Stimulated activated CD8-positive, alpha-beta memory T cell treated with anti-CD3 and anti-CD28 coated beads, Interleukin-12 subunit alpha, Interleukin-12 subunit beta, amount 100 ng/mL, for 24 hours (primary cell): ENCODE results near the gene SNRNP200.
"Not testable (repeated sequence)": the region's sequence is repeated elsewhere in the genome, so short reads cannot be mapped to it uniquely, and the experiment has no call there.

ENCODE experiments used
- DNase-seq: peaks from one replicate; pipeline ENCODE4 v3.0.0-alpha.2; 2020; ENCODE audit errors: extremely low read depth

SNRNP200 gene

DNA sequence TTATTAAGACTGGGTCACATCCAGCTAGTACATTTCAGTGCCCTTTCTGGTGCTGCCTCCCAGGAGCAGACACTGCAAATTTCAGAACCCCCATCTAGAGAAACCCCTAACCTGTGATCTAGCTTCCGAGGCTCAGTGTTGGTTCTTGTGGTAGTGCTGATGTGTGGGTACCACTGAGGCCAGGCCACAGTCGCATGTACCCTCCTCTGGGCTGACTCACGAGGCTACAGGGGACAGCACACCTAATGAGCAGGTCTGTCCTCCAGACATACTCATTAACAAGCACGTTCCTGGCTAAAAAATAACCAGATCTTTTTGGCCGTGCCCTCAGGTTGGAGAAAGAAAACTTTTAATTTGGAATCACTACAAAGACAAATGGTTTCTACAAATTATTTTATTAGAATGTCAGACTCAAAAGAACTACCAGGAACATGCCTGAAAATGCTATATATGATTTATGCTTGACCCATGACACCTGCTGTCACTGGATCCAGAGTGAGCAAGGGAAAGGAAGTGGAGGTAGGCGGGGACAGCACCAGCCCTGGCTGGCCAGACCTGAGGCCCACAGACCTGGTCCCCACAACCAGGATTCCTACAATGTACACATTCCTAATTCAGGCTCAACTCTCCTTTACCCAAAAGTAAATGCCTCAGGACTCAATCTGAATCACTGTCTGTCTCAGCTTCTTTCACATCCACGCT lies 30.8 kb downstream of the SNRNP200 start:
- DNase-seq = no peak

DNA sequence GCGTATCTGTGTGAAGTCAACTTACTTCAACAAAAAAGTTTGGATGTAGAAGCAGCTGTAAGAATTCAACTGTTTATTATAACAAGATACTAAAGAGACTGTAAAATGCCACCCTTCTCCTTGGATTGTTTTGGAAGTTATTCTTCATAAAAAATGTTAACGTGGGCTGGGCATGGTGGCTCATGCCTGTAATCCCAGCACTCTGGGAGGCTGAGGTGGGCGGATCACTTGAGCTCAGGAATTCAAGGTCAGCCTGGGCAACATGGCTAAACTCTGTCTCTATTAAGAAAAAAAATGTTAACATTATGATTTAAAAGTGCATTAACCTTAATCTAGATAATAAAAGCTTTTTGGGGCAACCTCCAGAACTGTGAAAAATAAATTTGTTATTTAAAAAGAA lies 31.6 kb downstream of the SNRNP200 start:
- DNase-seq = no peak

DNA sequence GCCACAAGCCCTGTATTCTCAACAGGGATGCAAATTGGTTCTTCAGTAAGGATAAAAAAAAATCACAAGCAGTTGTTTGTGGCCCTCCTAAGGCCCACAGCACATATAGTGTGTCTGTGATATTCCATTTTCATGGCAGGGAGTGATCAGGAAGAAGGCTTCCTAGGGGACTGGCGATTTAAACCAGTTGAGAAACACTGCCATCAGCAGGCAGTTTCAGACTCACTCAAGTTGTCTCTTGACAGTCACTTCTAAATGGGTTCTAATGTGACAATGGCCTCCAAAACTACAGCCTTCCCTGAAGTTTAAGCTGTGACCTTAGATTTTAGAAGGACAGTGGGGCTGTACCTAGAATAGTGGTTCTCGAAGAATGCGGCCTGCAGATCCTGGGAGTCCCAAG lies 33.4 kb downstream of the SNRNP200 start:
- DNase-seq = no peak

DNA sequence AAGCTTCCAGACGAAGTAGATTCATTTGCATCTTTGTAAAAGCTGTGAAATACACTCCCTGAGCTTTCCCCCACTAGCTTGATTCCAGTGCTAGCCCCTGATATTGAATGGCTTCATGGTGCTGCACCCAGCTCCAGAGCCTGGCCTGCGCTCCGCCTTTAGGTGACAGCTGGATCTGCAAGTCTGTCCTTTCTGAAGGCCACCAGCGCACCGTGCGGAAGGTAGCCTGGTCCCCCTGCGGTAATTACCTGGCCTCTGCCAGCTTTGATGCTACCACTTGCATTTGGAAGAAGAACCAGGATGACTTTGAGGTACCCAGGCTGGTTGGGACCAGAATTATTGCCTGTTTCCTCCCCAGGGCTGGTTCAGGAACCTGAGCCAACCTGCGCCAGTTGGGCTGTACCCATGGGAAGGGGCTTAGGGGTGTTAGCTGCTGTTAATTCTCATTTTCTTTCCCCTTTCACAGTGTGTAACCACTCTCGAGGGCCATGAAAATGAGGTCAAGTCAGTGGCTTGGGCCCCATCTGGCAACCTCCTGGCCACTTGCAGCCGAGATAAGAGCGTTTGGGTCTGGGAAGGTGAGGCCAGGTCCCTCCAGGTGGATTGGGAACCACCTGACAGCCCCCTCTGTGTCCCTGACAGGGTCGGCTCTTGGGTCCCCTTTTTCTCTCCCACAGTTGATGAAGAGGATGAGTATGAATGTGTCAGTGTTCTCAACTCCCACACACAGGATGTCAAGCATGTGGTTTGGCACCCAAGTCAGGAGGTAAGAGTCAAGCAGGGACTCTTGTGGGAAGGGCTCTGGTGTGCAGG lies 38.0 kb downstream of the SNRNP200 start:
- DNase-seq = peak; percentile 27

DNA sequence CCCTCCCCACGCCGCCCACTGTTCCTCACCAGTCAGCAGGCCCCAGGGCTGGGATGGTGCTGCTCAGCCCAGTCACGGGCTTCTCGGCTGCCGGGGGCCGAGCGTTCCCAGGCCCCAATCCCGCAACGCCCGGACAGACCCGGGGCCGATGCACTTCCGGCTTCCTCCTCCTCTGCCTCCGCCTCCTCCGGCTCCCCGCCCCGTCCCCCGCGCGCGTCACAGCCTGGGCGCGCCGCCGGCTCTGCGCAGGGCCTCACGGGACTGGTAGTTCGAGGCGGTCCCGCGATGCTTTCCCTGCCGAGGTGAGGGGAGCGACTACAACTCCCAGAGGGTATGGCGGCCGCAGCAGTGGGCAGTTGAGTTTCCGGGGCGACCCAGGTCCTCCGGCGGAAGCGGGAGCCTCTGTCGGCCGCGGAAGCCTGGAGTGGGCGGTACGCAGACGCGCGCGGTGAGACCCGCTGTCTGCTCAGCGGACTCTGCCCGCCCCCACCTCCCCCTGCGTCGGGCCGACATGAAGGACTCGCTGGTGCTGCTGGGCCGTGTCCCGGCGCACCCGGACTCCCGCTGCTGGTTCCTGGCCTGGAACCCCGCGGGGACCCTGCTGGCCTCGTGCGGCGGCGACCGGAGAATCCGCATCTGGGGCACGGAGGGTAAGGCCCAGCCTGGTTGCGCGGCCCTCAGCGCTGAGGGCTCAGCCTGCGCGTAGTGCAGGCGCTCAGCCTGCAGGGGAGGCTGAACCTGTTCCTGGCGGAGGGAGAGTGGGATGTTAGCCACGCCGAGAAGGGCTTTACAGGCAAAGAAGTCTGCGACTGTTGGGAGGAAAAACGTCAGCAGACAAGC lies 39.3 kb downstream of the SNRNP200 start, which contains the start of the genes CIAO1 and TMEM127:
Gene CIAO1 (plus strand): TSS at position 386 of the 840 bp plus-strand sequence. CDS start 126 bp downstream, at position 512.
Gene TMEM127 (minus strand): TSS at position 158 of the 840 bp plus-strand sequence. CDS start 616 bp downstream, outside the sequence.
- DNase-seq = peak; percentile 97

DNA sequence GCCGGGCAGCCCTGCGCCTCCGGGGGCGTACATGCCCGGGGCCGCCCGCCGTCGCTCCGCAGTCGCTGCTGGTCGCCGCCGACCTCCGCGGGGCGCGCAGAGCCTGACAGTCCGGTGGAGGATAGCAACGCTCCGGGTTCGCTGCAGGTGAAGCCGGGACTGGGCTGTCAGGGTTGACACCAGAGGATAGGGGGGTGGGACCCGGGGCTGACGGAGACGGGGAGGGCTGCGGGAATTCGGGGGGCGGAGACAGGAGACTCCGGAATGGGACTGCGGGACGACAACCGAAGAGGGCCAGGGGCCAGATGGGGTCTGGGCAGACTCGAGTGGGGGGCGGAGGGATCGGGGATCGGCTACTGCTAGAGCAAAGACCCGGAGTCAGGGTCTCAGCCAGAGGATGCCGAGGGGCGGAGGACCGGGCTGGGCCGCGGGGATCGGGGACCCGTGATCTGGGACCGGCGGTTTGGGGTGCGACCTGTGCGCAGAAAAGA lies 40.0 kb downstream of the SNRNP200 start:
- no peak for DNase-seq

DNA sequence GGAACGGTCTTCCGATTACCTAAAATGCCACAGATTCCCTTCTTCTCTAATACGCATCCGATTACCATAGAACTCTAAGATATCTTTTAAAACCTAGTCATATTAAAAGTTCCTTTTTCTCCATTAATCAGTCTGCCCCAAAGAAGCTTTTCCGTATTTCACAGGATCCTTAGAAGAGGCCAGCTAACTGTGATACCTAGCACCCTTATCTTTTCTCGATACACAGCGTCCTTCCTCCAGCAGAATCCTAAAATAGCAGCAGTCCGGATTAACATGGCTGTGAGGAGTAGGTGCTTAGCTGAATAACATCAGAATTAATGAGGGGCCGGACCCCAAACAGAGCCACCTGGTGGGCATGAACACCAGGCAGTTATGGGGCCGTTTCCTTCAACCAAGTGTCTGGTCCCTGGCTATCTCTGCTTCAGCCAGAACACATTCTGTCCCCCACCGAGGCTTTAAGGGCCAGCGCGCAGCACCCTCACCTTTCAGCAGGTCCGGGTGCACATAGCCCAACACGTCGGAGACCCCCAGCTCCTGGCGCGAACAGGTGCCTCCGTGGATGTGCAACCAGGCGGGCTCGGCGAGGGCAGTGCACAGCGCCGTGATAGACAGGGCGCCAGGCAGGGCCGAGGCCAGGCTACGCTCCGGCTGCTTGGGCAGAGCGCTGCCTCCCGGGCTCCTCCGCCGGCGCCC lies 40.5 kb downstream of the SNRNP200 start:
- DNase-seq = no peak

DNA sequence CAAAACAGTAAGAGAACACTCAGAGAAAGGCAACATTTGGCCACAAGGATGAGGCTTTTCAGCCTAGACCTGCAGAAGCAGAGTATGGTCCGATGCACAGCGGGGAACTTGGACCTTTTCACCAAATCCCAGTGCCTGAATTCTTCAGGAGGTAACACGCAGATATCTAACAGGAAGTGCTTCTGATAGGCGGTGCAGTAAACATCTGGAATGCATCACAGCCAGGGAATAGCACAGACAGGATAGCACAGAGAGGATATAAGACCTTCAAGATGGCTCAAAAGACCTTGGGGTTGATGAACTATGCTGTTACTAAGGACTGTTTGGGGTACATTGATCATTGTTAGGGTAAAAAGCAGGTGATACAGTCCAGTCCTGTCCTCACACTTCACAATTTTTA lies 41.3 kb downstream of the SNRNP200 start:
- DNase-seq = no peak

DNA sequence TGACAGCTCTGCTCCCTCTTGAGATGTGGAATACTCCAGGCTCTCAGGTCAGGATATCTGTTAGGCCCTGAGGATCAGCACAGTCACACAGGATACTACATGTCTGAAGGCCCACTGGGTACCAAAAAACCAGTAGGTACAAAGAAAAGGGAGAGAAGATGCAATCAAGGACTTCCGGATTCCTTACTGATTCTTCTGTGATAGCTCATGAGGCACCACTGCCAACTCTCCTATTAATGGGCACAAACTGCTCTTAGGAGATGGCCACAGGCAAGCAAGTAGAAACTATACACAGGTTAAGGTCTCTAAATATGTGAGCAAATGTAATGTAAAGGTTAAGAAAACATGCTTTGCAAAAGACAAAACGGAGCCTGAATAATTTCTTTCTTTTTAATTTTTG lies 43.0 kb downstream of the SNRNP200 start:
- no peak for DNase-seq

DNA sequence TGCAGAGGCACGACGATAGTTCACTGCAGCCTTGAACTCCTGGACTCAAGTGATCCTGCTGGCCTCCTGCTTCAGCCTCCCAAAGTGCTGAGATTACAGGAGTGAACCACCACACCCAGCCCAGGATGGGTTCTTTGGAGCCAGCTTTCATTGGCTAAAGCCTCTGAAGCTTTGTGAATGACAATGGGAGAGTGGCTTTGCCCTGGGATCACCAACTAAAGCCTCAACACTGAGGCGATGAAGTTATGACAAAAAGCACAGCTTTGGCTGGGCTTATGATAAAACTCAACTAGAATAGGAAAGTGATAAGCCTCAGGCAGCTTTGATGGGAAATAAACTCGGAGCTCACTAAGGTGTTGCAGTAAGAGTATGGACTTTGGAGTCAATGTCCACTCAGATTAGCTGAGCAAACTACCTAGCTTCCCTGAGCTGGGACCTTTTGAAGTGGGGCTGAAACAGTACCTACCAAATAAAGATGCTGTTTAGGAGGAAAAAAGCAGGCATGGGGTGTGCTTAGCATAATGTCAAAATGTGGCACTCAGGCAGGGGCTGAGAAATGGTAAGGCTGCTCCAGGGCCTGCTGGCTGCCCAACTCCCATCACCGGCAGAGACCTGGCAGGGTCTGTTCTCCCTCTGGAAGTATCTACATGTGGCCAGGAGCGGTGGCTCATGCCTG lies 43.9 kb downstream of the SNRNP200 start:
- DNase-seq = no peak

DNA sequence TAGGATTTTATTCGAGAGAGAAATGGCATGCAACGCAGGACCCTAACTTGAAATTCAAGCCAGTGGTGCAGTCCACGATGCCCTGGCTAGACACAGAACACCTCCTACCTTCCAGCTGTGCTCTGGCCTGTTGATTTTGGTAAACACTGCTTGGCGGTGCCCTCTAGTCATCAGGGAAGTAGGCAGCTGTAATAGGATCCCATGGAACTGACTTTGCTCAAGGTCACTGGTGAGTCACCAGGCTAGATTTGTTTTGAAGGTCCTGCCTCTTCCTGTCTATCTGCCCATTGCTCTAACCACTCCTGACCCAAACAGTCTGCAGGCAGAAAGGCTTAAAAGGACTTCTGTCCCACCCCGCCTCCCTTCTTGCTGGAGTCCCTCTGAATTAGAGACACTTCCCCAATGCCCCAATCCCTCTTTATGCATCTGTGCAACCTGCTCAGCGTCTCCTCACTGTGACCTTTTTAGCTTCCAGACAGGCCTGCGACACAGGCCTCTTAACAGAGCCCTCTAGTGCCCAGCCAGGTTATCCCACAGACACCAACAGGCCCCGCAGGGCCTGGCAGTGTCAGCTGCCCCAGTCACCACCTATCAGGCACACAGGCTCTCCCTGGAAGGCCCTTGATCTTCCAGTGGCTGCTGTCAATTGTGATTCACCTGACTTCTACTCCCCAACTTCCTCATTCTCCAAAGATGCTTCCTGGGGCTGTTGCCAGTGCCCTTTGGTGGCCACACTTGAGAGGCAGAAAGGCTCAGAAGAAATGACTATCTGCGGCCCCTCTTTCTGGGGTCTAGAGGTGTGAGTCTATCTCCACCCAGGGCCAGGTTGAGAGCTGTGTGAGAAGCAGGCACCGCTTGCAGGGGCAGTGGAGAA lies 44.7 kb downstream of the SNRNP200 start:
- no peak for DNase-seq

DNA sequence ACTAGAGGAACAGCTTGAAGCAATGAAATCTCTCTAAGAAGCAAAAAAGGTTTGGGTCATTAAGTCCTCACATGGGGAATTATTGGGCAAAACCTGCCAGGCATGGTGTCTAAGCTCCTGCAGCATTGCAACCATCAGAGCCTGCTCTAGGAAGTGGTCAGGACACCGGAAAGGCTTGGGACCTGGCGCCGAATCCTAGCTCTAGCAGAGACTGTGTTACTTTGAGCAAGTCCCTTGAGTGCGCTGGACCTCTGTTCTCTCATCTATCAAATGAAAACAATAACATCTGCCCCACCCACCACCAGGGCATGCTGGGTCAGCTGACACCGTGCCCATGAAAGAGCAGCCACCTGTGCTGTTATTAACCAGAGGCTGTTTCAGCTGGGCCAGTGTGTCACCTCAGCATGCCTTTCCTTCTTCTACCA lies 45.8 kb downstream of the SNRNP200 start:
- no peak for DNase-seq

DNA sequence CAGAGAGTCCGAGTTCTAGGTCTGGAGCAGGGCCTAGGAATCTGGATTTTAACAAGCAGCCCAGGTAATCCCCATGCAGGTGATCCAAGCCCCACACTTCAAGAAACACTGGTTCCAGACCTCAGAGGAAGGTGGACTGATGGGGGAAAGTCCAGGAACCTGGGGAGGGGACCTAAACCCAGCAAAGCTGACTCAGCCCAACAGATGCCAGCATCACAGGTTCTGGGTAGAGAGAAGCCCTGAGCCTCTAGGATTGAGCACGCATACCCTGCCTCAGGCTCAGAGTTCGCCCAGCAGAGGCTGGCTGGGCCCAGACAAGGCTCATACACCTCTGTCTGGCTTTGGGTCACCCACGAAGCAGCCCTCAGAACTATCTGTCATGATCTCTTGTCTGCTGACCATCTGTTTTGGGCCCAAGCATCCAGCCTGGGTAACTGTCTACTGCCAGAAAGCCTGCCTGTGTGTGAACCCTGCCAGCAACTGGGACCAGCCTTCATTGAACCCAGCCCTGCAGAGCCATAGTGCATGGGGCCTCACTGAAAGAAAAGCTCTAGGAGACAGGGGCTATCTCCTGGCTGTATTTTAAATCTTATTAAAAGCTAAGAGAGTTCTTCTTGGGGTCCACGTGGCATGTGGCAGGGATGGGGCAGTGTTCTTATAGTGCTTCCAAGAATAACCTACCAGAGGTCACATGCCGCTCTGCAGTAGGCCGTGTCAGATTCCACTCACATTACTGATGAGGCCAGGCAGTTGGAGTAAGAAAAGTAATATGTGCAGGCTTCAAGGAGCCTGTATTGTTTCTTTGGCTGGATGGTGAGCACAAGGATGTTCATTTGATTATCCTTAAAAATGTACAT lies 47.0 kb downstream of the SNRNP200 start:
- no peak for DNase-seq

DNA sequence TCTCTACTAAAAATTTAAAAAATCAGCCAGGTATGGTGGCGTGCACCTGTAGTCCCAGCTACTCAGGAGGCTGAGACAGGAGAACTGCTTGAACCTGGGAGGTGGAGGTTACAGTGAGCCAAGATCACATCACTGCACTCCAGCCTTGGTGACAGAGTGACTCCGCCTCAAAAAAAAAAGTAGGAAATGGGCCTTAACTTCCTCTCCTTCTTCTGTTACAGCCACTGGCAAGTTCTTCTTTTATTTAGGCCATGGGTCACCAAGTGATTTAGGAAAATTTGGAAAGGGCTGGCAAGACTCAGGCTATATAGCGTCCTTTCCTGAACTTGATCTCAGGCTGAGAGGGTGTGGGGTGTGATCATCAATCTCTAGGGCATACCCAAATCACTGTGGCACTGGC lies 47.6 kb downstream of the SNRNP200 start:
- DNase-seq = not testable (repeated sequence)

DNA sequence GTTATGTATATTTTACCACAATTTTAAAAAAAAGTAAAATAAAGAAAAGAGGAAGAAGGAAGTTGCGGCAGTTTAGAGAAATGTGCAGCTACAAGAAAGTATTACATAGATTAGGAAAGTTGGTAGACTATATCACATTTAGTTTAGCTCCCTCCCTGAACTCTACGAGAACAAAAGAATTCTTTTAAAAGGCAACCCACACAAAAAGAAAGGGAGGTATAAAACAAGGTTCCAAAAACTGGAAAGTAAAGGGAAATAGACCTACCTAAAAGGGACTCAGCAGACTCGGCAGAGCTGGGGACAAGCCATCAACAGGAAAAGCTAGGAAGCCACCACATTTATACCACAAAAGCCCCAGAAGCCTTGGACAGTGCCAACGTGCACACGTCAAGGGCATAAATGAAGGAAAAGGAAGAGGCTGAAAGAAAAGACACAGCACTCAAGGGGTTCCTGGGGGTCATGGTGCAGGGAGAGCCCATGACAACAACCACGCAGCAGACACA lies 48.7 kb downstream of the SNRNP200 start:
- no peak for DNase-seq

DNA sequence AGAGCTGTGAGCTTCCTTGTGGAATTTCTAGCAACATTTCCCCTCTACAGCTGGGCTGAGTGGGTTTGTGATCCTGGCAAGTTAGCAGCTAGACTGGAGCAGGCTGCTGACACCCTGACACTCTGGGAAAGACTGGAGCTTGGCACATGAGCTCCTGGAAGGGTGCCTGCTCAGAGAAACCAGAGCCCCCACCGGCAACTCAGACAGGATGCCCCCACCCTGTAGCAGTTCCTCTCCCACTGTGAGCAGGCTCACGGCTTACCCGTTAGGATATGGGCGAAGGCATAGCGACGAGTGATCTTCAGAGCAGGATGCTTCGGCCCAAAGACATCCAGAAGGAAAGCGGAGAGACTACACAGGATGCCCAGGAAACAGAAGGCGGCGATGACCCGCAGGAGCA lies 50.8 kb downstream of the SNRNP200 start:
- DNase-seq = no peak

DNA sequence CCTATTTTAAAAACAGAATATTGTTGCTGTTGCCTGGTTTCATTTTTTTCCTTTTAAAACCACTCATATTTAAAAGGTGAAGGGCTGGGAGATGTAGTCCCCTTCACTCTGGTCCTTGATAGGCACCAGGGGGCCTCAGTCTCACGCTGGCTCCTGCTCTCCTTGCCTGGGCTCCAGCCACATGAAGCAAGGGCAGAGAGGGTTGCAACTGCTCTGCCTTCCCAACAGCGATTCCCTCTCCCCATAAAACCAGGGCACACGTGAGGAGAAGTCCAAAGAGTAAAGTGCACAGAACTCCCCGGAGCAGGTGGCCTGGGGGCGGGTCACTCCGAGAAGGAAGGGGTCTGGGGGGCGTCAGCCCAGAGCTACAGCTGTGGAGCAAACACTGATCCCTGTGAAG lies 52.3 kb downstream of the SNRNP200 start:
- DNase-seq = no peak

DNA sequence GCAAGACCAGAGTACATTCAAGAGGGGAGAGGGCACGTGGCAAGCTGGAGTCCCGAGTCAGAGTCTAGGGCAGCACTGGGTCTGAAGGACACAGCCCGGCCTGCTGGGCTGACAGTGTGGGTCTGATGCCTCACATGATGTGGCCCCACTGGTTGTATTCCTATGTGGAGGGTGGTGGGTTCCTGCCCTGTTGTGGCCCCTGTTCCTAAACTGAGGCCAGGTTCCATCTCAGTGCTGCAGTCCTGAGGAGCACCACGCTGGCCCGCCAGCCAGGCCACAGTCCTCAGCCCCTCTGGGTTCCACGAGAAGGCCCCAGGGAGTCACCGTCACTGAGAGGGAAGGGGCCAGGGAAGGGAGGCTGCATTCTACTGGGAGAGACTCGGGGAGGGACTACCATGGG lies 52.8 kb downstream of the SNRNP200 start:
- no peak for DNase-seq
